ENCODE measurements around the gene ZFP1.
A peak's percentile ranks its signal among the peaks of the same experiment; 100 is the strongest.

Gene ZFP1

DNA sequence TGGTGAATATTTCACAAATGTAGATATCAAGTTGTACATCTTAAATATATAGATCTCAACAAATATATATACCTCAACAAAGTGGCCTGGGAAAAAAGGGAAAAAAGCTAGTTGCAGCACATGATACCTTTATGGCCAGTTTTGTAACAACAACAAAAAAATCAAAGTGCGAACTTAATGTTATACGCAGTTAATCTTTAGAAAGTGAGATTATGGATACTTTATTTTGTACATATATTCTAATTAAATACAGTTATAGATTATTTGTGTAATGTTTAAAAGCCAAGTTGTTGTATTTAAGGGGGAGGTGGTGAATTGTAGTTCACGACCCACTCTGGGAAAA is 385 bp upstream of the ZFP1 start:
- FAIRE-seq, result no peak

DNA sequence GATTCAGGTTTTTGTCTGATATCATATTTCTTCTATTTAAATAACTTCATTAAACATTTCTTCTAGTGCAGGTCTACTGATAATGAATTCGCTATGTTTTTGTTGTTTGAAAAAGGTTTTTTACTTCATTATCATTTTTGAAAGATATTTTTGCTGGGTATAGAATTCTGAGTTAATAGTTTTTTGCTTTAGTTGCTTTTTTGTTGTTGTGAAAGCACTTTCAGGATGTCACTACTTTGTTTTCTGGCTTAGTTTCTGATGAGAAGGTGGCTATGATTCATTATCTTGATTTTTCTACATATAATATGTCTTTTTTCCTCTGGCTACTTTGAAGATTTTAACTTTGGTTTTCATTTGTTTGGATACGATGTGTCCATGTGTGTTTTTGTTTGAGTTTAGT is 3.5 kb downstream of the ZFP1 start:
- no peak for DNase-seq (ENCODE audit: insufficient read length, low spot score)
- no peak for FAIRE-seq

More for the DNA sequence above, 385 bp upstream of the ZFP1 start:
- no peak for DNase-seq (ENCODE audit: insufficient read length, low spot score)

DNA sequence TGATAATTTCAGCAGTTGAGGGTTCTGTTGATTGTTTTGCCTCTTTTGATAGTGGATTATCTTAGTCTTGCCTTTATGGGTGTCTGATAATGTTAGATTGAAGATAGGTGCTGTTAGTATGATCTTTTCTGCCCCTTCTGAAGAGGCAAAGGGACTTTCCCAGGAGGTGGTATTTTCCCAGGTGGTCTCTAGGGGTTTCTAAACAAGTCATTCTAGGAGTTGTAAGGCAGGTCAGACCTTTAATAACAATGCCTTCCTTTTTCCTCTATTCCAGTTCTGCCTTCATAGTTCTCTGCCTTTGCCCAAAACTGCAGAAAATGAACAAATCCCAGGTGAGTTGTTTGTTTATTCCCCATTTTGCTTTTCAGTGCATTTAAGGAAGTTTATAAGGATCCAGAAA is 4.3 kb downstream of the ZFP1 start:
- DNase-seq (ENCODE audit: insufficient read length, low spot score) (no peak), FAIRE-seq (no peak)

DNA sequence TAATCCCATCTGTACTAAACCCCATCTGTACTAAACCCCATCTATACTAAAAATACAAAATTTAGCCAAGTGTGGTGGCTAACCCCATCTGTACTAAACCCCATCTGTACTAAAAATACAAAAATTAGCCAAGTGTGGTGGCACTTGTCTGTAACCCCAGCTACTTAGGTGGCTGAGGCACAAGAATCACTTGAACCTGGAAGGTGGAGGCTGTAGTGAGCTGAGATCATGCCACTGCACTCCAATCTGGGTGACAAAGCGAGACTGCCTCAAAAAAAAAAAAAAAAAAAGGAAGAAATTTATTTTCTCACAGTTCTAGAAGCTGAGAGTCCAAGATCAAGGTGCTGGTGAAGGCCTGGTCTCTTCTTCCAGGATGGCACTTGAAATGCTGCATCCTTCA is 12.1 kb downstream of the ZFP1 start:
- no peak for DNase-seq (ENCODE audit: insufficient read length, low spot score)
- no peak for FAIRE-seq

DNA sequence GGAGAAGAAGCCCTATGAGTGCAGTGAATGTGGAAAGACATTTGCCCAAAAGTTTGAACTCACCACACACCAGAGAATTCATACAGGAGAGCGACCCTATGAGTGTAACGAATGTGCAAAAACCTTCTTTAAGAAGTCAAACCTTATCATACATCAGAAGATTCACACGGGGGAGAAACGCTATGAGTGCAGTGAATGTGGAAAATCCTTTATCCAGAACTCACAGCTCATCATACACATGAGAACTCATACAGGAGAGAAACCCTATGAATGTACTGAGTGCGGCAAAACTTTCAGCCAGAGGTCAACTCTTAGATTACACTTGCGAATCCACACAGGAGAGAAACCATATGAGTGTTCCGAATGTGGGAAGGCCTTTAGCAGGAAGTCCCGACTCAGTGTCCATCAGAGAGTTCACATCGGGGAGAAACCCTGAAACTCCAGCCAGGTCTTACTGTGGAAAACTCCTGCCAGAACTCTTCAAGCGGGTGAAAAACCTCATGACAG is 21.6 kb downstream of the ZFP1 start:
- no peak for FAIRE-seq
- DNase-seq (ENCODE audit: insufficient read length, low spot score), result no peak

DNA sequence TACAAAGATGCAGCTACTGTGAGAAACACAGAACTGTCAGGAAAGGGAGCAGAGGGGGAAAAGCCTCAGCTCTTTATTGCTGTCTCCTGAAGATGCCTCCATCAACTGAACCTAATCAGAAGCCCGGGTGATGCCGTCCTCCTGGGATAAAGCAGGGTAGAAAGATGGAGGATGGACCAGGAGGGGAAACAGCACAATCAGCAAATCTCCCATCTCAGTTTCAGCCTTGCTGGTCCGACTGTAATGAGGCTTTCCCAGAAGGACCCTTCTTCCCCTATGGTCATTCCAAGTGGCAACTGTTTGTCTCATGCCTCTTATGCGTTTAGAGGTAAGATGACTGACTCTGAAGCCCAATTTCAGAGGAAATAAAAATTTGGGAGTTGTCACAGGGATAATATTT is 24.3 kb downstream of the ZFP1 start:
- no peak for DNase-seq (ENCODE audit: insufficient read length, low spot score)
- no peak for FAIRE-seq

DNA sequence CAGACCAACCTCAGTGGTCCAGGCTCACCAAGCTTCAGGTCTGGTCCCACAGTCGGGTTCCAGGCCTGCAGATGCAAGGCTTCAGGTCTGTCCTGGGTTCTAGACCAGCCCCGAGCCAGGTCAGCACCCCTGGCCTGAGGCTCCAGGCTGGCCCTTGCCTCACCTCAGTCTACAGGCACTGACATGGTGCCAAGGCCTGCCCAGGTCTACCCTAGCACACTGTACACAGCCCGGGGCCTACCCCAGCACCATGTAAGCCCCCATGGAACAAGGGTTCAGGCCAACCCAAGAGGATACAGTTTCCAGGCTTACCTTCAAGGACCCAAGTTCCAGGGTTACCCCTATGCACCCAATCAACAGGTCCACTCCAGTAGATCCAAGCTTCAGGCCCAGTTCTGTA is 26.8 kb downstream of the ZFP1 start:
- DNase-seq (ENCODE audit: insufficient read length, low spot score) (no peak), FAIRE-seq (no peak)

DNA sequence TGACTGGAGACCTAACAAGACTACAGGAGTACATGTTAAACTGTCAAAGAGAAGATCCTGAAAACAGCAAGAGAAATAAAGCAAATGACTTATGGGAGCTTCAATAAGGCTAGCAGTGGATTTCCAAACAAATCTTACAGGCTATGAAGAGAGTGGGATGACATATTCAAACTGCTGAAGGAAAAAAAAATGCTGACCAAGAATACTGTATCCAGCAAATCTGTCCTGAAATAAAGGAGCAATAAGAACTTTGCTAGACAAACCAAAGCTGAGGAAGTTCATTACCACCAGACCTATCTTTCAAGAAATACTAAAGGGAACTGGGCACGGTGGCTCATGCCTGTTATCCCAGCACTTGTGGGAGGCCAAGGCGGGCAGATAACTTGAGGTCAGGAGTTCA is 28.6 kb downstream of the ZFP1 start:
- FAIRE-seq, result no peak
- no peak for DNase-seq (ENCODE audit: insufficient read length, low spot score)

DNA sequence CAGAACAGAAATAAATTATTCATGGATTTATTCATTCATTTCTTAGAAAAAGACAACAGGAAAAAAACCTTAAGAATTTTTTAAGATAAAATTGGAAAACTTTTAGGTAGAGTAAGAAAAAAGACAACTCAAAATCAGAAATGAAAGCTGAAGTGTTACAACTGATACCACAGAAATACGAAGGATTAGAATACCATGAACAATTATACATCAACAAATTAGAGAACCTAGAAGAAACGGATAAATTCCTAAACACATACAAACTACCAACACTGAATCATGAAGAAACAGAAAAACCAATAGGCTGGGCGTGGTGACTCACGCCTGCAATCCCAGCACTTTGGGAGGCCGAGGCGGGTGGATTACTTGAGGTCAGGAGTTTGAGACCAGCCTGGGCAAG is 30.9 kb downstream of the ZFP1 start:
- FAIRE-seq, result peak; percentile 31
- DNase-seq (ENCODE audit: insufficient read length, low spot score), result no peak

DNA sequence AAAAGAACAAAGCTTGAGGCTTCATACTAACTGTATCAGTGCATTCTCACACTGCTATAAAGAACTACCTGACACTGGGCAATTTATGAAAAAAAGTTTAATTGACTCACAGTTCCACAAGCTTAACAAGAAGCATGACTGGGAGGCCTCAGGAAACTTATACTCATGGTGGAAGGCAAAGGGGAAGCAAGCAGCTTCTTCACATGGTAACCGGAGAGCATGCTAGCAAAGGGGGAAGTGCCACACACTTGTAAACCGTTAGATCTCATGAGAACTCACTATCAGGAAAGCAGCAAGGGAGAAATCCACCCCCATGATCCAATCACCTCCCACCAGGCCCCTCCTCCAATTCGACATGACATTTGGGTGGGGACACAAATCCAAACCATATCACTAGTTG is 33.3 kb downstream of the ZFP1 start:
- no peak for DNase-seq (ENCODE audit: insufficient read length, low spot score)
- FAIRE-seq, result no peak

DNA sequence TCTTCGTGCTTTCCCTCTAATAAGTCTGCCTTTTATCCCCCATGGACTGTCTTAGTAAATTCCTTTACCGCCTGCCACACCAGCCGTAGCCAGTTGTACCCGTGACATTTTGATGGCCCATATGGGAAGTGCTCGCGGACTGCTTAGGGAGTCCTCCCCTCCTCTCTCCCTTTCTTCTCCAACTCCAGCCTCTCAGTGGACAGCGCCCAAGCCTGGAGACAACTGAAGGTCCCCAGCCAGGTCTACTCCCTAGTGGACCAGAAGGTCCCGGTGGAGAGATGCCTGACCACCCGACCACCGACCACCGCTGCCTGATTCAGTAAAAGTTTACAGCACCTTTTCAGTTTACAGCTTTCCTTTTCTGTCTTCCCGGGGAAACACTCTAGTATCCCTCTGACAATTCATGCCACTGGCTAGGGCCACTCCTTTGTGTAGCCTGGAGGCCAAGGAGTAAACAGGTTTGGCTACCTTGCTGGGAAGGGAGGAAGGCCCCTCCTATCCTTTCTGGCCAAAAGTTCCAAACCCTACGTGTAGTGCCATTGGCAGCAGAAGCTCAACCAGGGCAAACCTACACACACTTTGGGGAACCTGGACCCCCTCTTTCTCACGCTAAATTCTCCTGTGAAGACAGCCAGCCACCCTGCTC is 40.6 kb downstream of the ZFP1 start:
- FAIRE-seq, result no peak

DNA sequence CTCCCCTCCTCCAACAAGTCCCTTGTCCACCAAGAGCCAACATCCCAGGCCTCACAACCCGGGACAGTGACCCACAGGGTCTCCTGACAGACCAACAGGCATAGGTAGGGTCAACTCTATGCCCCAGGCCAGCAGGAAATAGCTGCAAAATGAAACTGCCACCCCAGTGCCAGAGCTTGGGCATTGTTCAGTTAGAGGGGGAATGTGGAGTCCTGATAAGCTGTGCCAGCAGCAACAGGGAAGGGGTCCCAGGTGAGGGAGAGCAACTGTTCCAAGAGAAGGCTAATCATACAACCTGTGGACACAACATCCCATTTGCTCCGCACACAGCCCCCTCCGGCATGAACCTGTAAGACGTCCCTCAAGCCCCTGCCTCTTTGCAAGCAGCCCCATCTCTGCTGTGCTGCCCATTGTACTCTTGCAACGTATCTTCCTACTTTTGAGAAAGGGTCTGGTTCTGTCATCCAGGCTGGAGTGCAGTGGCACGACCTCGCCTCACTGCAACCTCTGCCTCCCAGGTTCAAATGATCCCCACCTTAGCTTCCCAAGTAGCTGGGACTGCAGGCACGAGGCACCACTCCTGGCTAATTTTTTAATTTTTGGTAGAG is 41.4 kb downstream of the ZFP1 start:
- DNase-seq (ENCODE audit: insufficient read length, low spot score) (no peak), FAIRE-seq (no peak)

More for the DNA sequence above, 40.6 kb downstream of the ZFP1 start:
- no peak for DNase-seq (ENCODE audit: insufficient read length, low spot score)

DNA sequence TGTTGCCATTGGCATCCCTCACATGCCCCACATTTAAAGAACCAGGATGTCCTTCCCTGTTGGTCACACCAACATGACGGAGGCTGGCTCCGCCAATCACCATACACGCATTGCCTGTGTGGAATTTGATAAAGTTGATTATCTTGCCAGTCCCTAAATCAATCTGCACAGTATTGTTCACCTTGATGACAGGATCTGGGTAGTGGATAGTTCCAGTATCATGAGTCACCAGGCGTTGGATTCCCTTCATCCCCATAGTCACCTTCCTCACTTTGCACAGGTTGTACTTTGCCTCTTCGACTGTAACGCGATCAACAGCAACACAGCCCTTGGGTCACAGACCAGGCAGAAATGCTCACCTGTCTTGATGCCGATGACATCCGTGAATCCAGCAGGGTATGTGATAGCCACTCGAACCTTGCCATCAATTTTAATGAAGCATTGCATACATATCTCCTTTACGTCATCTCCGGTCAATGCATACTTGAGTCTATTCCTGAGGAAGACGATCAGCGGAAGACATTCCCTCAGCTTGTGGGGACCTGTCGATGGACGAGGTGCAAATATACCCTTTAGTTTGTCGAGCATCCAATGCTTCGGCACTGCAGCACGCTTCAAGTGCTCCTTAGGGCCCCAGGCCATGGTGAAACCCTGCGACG is 44.4 kb downstream of the ZFP1 start:
- FAIRE-seq, result no peak
- DNase-seq (ENCODE audit: insufficient read length, low spot score), result no peak

DNA sequence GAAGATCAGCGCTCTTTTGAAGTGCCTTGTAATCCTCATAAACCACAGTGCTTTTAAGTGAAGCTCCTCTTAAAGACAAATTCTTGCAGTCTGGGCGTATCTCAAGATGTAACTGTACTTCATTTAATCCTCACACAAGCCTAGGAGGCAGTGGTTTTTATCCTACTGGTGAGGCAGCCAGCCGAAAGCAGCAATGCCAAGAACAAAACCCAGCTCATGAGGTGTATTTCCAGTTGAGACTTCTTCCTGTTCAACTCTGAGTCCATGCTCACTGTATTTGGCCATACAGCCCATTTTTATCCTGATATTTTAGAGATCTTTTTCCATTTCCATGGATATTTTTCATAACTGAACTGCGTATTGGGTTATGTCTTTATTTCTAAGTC is 44.9 kb downstream of the ZFP1 start:
- FAIRE-seq, result no peak
- no peak for DNase-seq (ENCODE audit: insufficient read length, low spot score)

DNA sequence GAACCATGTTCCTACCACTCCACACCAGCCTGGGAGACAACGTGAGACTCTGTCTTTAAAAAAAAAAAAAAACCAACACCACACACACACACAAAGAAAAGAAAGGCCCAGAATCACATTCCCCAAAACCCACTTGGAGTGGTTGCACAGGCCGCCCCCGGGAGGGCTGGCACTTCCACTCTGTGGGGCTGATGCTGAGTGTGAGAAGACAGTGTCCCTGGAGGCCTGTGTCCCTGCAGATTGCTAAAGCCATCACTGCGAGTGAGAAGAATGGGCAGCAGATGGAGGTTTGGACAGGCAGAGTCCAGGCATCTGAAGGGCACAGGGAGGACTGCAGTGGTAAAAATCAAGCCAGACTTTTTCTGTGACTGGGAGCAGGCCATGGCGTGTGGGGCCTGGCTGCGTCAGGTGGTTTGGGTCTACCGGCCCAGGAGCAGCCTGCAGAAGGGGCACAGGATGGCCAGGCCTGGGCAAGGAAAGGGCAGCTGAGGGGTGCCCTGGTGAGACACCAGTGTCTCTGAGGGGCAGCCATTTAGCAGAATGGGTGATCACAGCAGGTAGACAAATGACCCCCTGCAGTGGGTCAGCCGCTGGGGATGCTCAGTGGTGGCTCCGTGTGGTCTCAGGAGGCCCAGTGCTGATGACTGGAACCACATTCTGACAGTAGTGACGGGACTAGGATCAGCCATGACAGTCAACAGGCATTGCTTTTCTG is 45.6 kb downstream of the ZFP1 start:
- FAIRE-seq (no peak), DNase-seq (ENCODE audit: insufficient read length, low spot score) (no peak)

DNA sequence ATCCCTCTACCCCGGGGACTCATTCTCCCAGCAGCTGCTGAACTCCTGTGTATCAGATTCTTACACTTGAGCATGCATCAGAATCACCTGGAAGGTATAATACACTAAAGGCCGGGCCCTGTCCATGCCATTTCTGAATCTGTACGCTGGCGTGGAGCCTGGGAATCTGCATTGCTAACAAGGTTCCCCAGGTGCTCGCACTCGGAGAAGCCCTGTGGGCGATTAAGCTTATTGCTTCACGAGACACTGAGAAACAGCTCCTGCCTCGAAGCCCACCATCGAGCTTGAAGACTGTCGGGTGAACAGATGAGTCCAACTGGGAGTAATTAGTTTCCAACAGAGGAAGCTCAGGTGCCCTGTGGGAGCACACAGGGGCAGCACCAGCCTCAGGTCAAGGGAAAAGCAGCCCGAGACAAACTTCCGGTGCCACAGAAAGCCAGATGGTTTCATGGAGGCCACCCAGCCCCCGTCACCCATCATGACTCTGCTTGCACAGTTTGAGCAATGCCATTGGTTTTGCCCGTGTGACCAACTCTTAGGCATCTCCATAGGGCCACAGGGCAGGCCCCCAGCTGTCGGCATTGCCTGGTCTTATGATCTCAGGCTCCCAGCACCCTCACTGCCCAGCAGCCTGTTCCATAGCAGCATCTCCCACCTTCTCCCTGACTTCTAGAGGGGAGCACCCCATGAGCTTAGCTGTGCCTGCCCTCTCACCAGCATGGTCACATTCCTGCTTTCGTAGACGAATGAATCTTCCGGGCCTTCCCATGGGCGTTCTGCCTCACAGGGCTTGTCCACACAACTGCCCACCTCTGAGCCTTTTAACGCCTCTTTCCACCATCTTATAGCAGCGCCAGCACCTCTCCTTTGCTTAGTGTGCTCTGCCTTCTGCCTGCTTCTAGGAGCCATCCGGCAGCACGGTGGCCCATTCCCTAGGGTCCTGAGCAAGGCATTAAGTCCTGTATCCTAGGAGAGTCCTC is 47.8 kb downstream of the ZFP1 start:
- FAIRE-seq (no peak), DNase-seq (ENCODE audit: insufficient read length, low spot score) (no peak)

DNA sequence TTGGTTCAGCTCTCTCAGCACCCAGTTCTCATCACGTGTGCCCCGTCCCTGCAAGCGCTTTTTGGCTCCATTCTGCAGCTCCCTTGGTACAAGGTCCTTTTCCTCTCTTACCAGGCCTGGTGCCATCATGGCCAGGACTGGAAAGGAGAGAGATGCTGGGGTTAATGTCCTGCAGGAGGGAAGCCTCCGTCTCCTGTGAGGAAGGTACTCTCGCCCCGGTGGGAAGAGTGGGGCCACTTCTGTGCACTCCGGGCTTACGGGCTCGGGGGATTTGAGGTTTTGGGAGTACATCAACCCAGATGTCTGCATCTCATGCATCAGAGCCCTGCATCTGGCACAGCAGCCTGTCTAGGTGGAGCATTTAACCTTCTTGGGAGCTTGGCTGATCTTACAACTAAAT is 48.5 kb downstream of the ZFP1 start:
- FAIRE-seq (no peak), DNase-seq (ENCODE audit: insufficient read length, low spot score) (no peak)

DNA sequence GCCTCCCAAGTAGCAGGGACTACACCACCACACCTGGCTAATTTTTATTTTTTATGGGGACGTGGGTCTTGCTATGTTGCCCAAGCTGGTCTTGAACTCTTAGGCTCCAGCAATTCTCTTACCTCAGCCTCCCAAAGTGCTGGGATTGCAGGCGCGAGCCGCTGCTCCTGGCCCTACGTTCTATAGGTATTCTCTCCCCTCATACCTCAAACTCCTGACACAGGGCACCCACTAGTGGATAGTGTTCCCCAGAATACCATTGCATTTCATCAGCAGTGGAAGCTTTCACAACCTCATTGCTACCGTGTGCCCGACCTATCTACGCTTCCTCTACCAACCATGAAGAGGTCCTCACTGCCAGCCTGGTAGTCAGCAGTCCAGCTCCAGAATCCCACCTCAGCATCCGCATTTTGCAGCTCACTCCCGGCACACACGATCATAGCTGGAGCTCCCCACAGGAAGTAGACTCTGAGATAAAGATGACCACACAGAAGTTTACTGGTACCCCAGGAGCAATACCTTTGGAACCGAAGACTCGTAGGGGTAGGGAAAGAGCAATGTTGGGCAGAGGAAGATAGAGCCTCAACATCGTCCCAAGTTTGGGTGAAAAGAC is 49.3 kb downstream of the ZFP1 start:
- no peak for DNase-seq (ENCODE audit: insufficient read length, low spot score)
- no peak for FAIRE-seq

DNA sequence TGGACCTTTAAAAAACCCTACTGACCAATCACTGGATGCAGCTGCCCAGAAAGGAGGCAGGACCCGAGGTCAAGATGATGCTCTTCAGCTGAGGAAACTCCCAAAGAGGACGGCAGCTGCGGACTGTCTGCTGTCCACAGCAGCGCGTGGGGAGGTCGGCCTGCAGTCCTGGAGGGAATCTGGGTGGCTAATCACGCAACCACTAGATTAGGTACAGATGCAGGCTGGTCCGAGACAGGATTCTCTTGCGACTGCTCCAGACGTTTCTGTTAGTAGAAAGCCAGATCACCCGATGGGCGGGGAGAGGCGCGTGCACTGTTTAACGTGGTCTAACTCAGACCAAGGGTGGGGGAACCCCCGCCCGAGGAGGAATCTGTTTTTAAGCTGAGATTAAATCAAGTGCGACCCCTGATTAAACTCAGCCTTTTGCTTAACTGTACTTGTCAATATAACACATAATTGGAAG is 49.8 kb downstream of the ZFP1 start:
- DNase-seq (ENCODE audit: insufficient read length, low spot score) (no peak), FAIRE-seq (no peak)

DNA sequence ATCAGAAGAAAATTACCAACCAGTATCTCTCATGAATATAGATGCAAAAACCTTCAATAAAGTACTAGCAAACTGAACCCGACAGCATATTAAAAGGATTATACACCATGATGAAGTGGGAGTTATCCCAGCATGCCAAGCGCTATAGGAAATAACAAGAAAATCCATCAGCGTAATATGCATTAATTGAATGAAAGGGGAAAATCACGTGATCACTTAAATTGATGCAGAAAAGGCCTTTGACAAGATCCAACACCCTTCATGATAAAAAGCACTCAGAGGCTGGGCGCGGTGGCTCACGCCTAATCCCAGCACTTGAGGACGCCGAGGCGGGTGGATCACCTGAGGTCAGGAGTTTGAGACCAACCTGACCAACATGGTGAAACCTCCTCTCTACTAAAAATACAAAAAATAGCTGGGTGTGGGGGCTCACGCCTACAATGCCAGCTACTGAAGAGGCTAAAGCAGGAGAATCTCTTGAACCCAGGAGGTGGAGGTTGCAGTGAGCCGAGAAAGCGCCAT is 53.8 kb downstream of the ZFP1 start:
- DNase-seq (ENCODE audit: insufficient read length, low spot score) (no peak), FAIRE-seq (no peak)

Measured in GM19239 (cell line).